Measurements from ENCODE around the gene KLHL1. TPM values are rescaled to one million over a fixed set of nuclear protein-coding genes. Genes with fewer than 3 reads are reported as not detected.

Gene KLHL1
- total RNA-seq, 1 experiment from 2014 or later: not detected

- no peak for DNase-seq (ENCODE audit: low read depth)
Observed at GRCh38 chr13:69872321-69873047, 235.8 kb downstream of the KLHL1 start.

- DNase-seq (ENCODE audit: low read depth): no peak
Observed at GRCh38 chr13:69866555-69866954, 241.7 kb downstream of the KLHL1 start.

GRCh38 chr13:69857183-69857821 is 250.9 kb downstream of the KLHL1 start:
- DNase-seq (ENCODE audit: low read depth): peak; percentile 3

- DNase-seq (ENCODE audit: low read depth): no peak
Observed at GRCh38 chr13:69856331-69856730, 251.9 kb downstream of the KLHL1 start.

GRCh38 chr13:69828527-69828926 is 279.7 kb downstream of the KLHL1 start:
- no peak for DNase-seq (ENCODE audit: low read depth)

GRCh38 chr13:69820180-69820579 is 288.1 kb downstream of the KLHL1 start:
- DNase-seq (ENCODE audit: low read depth): no peak

- DNase-seq (ENCODE audit: low read depth): no peak
Observed at GRCh38 chr13:69817333-69817869, 290.9 kb downstream of the KLHL1 start.

- DNase-seq (ENCODE audit: low read depth): no peak
Observed at GRCh38 chr13:69809152-69809551, 299.1 kb downstream of the KLHL1 start.

GRCh38 chr13:69796256-69796655 is 312.0 kb downstream of the KLHL1 start:
- no peak for DNase-seq (ENCODE audit: low read depth)

- no peak for DNase-seq (ENCODE audit: low read depth)
Observed at GRCh38 chr13:69793783-69794453, 314.3 kb downstream of the KLHL1 start.

GRCh38 chr13:69776937-69777336 is 331.3 kb downstream of the KLHL1 start:
- no peak for DNase-seq (ENCODE audit: low read depth)

GRCh38 chr13:69769608-69770007 is 338.6 kb downstream of the KLHL1 start:
- DNase-seq (ENCODE audit: low read depth): no peak

GRCh38 chr13:69761581-69761980 is 346.7 kb downstream of the KLHL1 start:
- no peak for DNase-seq (ENCODE audit: low read depth)

- no peak for DNase-seq (ENCODE audit: low read depth)
Observed at GRCh38 chr13:69755101-69755500, 353.2 kb downstream of the KLHL1 start.

- DNase-seq (ENCODE audit: low read depth): no peak
Observed at GRCh38 chr13:69751259-69751658, 357.0 kb downstream of the KLHL1 start.

- DNase-seq (ENCODE audit: low read depth): no peak
Observed at GRCh38 chr13:69737129-69737935, 370.9 kb downstream of the KLHL1 start.

- DNase-seq (ENCODE audit: low read depth): no peak
Observed at GRCh38 chr13:69721631-69722030, 386.6 kb downstream of the KLHL1 start.

- no peak for DNase-seq (ENCODE audit: low read depth)
Observed at GRCh38 chr13:69720278-69720983, 387.8 kb downstream of the KLHL1 start.

- DNase-seq (ENCODE audit: low read depth): no peak
Observed at GRCh38 chr13:69706807-69707206, 401.4 kb downstream of the KLHL1 start.

GRCh38 chr13:69704311-69704710 is 403.9 kb downstream of the KLHL1 start:
- DNase-seq (ENCODE audit: low read depth): no peak

GRCh38 chr13:69690999-69691398 is 417.3 kb downstream of the KLHL1 start:
- DNase-seq (ENCODE audit: low read depth): no peak
